CD4-positive, alpha-beta T cell treated with Interleukin-15 for 4 hours (primary cell): ENCODE measurements around the gene SLC48A1.

ENCODE experiments used
- DNase-seq: peaks from one replicate; pipeline ENCODE4 v3.0.0-alpha.2; 2020; ENCODE audit warnings: low spot score

The SLC48A1 gene

DNA sequence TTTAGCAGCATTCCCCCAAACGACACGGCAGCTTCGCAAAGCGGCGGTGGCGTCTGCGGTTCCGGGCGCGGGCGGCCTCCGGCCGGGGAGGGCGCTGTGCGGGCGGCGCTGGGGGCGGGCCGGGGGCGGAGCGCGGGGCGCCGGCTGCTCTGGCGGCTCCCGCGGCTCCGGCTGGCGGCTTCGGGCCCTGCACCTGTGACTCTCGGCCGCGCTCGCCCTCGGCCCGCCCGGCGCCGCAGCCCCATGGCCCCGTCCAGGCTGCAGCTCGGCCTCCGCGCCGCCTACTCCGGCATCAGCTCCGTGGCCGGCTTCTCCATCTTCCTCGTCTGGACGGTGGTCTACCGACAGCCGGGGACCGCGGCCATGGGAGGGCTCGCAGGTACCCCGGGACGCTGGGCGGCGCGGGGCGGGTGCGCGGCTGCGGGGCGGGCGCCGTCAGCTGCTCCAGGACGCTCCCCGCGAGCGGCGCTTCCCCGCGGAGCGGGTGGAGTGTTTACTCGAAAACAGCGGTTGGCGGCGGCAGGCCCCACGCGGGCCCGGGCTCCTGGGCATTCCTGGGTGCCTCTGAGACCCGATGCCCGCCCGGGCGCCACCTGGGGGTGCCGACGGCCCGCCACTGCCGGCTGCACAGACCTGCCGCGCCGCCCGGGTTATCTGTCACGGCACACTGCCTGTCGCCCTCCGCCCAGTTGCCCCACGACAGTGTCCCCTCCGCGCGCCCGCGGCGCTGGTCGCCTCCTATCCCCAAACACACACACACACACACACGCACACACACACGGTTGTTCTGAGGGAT, at the start of gene SLC48A1:
SLC48A1 (plus strand) TSS at position 177 of the 796 bp plus-strand sequence; CDS start at position 244, 67 bp downstream.
- peak; percentile 68 for DNase-seq

DNA sequence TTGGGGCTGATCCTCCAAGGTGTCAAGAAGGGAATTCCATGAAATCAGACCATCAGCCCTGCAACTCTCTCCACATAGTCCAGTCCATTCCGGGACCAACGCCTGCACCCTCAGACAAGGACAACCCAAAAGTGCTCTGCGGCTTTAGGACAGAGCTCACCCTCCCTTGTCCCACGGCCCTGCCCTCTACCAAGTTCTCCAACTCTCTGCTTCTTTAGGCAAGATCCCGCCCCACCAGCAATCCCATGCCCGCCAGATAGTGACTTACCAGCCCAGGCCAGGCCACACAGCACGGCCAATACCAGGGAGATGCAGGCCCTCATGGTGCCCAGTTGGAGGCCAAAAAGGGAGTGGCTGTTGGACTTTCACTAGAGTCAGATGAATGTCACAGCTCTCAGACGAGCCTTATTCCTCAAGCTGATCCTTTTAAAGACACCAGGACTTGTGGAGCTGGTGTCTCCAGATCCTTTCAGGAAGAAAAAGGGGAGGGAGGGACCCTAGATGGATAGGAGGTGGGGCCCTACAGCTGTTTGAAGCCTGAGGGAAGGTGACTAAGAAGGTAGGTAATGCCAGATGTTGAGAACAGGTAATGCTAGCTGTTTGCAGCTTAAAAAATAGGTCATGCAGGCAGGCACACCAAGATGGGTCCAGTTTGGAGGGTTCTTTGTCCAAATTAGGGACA, 47.8 kb upstream of the SLC48A1 start, which contains the start of gene ENDOU:
ENDOU (minus strand) TSS at position 400 of the 682 bp plus-strand sequence; CDS start at position 323, 77 bp downstream.
- DNase-seq = no peak

DNA sequence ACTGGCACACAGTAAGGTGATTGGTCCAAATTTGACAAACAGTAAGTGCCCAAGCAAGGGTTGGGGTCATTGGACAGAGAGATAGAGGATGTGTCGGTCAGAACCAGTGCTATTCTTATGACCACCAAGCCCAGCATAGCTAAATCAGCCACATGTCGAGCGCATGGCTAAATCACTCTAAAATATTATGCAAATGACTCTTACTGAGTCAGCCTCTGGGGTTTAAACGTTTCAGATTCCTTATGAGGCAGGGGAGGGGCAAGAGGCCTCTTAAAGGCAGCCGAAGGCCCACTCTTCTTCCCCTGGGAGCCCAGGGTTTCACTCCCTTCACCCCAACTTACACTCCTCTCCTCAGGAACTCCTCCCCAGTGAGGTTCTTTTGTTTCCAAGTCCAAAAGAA, 47.1 kb upstream of the SLC48A1 start:
- DNase-seq = no peak

DNA sequence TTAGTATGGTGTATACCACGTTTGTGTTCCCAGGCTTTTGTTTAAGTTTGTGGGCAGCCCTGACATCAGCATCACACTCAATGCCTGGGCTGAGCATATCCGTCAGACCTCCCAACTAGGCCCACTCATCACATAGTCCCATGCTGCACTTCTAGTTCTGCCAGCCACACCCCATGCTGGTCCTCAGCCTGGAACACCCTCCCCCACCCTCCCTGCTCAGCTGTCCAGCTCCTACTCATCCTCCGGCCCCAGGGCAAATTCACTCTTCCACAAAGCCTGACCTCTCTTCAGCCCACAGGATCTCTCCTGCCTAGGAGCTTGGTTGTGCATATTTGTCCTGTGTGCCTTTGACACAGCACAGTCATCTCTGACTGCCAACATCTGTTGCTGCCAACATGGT, 43.8 kb upstream of the SLC48A1 start:
- no peak for DNase-seq

DNA sequence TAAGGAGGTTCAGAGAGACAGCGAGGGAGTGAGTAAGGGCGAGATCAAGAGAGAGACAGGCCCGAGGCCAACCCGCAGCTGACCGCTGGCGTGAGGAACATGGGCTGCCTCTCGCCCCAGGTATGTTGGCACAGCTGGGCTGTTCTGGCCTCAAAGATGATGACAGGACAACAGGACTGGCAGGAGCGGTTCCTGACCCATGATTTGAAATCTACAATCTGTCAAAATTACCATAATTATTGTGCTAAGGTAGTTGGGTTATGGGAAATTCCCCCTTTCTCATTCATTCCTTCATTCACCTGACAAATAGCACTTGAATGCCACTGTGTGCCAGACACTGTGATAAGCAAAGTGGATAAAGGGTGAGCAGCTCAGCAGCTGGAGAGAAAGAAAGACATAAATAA, 42.7 kb upstream of the SLC48A1 start:
- DNase-seq = no peak

DNA sequence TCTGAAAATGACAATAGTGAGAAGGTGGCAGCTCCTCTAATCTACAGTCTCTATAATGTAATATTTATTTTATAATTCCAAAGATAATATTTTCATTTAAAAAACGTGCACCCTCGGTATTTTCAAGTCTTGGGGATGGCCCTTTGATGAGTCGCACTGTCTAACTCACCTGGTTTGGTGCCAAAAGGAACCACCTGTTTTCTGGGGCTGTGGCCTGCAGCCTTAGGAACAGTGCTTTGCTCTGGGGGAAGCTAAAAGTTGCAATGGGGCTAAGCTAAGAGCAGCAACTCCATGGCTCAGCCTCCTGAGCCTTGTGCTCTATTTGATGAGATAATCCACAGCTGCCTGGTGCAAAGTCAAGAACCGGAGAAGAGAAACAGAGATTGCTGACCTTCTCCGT, 41.3 kb upstream of the SLC48A1 start:
- no peak for DNase-seq

DNA sequence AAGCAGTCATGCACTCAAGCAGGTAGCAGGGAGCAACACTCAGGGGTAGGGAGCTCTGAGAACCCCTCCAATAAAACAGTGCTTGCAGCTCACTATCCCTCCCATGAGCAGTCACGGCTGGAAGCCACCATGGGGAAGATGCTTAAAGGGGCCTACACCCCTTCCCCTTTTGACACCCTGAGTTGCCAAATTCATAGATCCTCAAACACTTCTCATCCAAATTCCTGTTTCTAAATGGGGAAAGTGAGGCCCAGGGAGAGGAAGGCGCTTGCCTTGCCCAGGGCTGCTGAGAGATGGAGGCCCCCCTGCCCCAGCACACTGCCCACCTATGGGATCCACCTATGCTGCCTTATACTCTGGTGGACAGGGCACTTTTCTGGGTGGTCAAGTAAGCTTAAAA, 40.5 kb upstream of the SLC48A1 start:
- DNase-seq = no peak

DNA sequence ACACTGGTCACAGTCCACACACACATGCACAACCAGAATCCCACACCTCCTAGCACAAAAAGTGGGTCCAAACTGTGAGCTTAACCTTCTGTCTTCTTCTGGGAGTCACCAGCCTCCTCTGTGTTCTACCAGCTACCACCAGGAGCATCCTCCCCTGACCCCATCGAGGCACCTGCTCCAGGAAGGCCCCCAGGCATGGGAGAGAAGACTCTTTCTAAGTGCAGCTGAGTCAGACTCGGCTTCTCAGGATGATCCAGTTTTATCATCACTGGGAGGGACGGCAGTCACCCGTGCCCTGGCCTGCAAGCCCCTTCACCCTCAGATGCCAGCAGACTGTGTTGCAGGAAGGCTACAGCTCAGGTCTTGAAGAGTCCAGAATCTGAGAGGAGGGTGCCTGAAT, 39.9 kb upstream of the SLC48A1 start:
- no peak for DNase-seq

DNA sequence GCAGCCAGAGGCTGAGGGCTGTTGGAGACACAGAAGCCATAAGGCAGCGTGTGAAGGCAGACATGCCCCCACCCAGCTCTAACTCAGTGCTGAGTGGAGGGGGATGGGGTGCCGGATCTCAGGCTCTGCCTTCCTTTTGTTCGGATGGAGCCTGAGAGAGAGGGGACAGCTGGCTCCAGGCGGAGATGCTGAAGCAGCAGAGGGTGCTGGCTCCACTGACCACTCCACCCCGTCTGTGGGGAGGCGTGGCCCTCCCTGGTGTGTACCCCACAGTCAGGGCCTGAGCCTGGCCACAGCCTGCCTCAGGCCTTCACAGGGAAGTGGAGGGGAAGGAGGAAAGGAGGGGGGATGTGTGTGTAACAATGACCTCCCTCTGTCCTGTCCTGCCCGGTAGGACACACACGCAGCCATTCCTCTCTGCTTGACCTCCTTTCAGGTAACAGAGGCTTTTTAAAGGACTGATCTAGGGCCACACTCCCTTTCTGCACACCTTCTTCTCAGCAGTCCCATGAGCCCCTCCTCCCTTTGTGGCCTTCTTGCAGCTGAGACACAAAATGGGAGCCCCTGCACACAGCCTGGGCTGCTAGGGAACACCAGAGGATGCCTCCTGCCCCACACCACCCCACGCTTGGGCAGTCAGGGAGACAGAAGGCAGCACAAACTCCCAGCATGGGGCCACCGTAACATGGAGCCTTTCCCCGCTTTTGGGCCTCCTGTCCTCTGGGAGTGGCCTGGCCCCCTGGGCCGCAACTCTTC, 38.1 kb upstream of the SLC48A1 start:
- no peak for DNase-seq

DNA sequence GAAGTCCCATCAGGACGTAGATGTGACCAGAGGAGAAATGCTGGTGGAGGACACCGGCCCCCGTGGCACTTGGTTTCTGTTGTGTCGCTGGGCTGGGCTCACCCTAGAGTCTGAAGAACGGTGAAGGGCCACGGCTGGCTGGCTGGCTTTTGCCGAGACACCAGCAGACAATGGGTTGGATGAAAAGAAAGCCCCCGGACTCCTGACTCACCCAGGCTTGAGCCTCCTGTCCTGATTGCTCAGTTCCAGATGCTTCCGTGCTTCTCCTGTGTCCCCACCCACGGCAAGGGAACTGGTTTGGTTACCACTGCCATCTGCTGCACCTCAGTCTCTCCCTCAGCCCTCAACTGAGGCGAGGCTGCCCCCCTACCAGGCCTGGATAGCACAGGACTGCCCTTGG, 37.4 kb upstream of the SLC48A1 start:
- DNase-seq = no peak

DNA sequence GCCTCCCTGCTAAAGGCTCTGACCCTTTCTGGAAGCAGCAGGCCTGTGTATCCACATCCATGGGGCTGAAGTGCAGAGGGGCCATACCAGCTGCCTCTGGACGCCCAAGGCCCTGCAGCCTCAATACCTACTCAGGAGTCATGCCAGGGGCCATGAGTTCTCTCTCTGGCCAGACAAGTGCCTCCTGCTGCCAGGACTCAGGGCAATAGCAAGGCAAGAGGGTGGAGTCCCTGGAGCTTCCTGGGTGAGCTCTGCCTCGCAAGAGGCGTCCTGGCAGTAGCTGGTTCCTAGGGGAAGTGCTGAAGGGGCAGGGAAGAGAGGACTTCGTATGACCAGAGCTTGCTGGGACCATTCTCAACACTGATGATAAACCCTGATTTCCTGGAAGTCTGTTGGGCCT, 36.8 kb upstream of the SLC48A1 start:
- DNase-seq = no peak

DNA sequence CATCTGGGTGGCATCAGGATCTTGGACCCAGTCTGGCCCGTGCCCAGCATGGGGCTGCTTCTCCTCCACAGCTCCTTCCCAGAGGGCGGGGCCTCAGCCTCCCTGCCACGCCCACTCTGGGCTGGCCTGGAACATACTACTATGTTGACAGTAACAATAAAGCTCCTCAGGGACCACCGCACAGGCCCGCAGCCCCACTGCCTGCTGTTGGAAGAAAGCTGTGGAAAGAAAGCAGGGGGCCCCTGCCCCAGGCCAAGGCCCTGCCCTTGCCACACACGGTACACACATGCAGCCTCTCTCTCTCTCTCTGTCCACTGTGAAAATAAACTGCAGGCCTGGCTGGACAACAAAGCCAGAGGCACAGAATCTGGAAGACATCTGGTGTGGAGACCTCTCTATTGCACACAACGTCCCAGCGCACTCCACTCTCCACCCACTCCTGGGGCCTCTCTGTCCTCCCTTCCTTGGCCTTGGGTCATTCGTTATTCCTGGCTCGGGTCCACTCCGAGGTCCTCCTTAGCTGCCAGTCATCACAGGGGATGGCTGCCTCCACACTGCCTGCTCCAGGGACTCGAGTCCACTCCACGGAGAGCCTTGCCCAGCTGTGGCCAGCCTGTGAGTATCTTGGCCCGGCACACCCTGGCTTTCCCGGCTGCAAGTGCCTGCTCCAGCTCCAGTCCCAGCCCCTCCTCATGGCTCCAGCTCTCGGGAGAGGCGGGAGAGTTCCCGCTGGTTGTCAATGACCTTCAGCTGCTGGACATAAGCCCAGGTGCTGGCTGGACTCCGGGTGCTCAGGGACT, 36.0 kb upstream of the SLC48A1 start:
- no peak for DNase-seq

DNA sequence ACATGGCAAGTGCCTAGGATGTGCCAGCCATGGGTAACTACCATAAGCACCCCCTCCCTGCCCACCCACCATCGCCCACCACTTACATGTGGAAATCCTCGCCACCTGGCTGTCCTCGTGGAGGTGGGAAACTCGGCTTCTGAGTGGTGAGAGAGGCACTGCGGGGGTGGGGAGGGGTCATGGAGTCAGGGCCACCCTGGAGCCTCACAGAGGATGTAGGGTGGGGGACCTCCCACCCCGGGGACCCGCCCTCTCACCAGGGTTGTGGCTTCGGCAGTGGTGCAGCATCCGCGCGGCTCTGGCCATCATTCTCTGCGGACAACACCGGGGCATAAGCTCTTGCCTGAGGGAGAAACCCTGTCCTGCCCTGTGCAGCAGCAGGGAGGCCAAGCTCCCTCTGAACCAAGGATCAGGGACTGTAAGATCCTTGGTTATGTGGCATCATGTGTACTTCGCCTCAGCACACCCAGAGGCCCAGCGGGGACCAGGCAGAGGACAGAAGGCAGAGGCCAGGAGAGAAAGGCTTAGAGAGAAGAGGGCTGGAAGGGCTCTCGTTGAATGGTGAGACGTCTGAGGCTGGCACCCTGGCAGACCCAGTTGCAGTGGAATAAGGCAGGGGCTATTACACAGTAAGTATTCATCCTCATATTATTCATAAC, 35.0 kb upstream of the SLC48A1 start:
- no peak for DNase-seq

DNA sequence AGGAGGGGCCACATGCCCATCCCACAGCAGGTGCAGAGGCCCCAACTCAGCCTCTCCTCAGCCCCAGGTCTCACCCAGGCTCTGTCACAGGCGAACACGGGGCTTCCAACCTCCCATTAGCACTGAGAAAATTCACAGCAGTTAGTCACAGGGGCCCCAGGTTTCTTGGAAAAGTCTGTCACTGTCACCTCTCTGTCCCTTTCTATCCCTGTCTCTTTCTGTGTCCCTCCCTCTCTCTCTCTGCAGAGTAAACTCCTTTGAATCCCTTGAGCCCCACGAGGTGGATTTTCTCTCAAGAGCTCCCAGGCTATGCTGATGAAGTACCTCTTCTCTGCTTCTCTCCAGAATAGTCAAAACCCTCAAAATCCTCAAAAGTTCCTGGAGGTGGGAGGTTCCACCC, 33.7 kb upstream of the SLC48A1 start:
- DNase-seq = no peak

DNA sequence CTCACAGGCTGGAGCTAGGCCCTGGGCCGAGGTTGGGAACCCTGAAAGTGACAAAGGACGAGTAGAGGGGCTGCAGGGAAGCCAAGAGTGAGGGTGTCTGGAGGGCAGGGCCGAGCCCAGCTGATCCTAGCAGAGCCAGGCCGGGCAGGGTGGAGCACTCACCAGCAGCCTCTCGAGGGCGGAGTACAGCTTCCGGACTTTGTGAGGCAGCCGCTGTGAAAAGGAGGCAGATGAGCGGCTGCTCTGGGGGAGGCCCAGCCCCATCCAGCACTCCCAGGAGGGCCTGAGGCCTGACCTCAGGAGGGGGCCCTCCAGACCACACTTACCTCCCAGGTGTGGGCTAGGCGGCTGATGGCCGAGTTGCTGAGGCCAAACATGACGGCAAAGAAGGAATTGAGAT, 33.1 kb upstream of the SLC48A1 start:
- DNase-seq = no peak

DNA sequence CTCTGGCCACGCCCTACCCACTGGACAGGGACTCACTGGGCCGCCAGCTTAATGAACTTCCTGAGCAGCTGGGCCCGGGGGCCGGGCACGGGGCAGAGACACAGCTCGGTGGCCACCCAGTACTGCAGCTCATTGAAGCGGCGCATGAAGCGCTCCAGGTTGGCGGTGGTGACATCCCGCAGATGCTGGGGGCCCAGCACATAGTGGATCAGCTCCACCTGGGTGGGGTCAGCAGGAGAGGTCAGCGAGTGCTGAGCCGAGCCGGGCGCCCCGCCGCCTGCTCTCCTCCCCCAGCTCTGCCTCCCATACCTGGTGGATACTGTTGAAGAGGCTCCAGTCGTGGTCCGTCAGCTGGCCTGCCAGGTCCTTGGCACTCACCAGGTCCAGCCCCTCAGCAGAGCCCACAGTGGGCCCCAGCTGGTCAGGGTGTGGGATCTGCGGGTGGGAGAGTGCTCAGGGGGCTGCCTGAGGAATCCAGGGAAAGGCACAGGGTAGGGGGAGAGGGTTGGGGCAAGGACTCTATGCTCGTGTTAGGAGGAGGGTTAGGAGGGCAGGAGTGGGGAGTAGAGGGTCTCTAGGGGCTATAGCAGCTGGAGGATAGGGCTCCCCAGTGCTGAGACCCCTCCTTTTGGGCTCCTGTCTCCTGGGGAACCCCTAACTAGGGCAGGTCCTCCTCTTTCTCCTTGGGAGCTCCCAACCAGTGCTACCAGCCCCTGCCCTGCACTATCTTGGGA, 32.3 kb upstream of the SLC48A1 start:
- no peak for DNase-seq

DNA sequence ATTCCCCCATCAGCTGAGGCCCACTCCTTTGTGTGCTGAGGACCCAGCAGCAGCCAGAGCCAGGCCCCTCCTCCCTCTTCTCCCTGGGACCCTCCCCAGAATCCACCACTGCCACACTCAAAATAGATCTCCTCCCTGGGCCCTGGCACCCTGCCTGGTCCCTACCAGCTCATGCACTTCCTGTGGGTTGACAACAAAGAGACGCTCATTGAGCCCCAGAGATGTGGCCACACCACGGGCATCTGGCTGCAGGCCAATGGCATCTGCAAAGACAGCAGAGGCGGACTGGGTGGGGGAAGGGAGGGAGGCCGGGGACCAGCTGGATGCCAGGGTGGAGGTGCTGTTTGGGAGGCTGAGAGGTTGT, 31.7 kb upstream of the SLC48A1 start:
- peak; percentile 72 for DNase-seq

DNA sequence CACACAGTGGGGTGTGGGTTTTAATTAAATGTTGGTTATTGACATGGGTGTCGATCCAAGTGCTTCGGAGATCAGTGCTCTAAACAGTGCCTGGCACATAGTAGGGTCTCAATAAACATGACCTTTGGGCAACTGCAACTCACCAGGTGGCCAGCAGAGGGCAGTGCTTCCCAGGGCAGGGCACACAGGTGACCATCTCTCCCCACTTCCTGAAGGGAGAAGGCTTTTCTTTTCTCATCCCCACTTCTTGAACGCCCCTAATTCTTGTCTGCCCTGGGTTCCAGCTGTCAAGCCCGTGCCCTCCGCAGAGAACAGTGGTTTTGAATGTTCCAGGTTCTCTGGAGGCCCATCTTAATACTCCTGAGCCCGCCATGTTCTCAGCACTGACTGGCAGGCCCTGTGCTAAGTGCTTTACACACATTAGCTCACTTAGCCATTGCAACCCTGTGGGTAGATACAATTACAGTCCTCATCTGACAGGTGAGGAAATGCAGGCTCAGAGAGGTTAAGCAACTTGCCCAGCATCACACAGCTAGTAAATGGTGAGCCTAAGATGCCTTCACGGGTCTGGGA, 30.7 kb upstream of the SLC48A1 start:
- peak; percentile 71 for DNase-seq

DNA sequence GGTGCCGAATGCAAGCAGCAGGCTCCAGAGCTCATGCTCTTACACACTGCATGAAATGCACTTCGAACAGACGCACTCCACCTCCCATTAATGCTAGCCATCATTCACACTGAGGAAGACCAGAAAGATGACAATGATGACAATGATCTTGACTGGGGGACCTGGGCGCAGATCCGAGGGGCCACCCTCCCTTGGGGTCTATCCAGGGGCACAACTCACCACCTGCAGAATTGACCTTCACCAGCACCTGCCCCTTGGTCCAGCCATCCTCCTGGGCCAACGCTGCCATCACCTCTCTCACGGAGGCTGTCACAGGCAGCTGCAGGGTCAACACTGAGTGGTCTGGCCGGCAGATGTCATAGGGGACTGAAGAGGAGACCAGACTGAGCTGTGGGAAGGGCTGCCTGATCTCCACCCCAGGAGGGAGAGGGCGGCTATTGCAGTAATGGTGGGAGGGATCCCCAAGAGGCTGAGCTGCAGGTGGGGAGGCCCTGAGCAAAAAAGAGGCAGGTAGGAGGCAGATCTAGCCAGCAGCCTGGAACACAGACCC, 29.7 kb upstream of the SLC48A1 start:
- DNase-seq = no peak

DNA sequence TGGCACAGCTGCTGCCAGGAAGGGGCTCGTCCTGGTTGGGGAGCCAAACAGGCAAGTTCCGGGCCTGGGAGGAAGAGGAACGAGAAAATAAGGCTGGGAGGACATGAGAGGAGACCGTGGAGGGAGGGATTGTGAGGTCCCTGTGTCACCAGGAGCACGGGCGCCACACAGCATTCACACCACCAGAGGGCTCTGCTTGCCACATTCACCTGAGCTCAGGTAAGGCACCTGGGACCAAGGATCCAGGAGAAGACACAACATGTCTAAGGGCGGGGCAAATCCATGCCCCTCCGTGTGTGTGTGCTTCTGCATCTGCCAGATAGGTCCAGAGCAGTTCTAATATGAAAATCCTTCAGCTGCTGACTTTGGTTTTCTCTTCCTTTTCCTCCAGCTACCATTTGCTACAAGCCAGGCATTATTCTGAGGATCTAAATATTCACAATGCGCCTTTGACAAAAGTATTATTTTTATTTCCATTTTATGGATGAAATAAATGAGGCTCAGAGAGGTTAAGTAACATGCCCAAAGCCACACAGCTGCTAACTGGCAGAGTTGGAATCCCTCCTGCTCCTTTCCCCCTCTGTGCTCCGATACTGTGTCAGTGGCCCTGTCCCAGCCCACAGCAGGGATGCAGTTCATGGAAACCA, 28.9 kb upstream of the SLC48A1 start:
- peak; percentile 74 for DNase-seq
